K562 (cell line): Measurements from ENCODE around the gene TMEM217. TPM values are rescaled to one million over a fixed set of nuclear protein-coding genes. Genes with fewer than 3 reads are reported as not detected.

Experiments
- BCOR ChIP-seq: fragments of 450-650 bp; IDR thresholded peaks from 2 replicates; pipeline ENCODE4 v1.6.1; 2016
- C11orf30 ChIP-seq: fragments of 450-650 bp; IDR thresholded peaks from 2 replicates; pipeline ENCODE4 v1.6.1; 2016; ENCODE audit warnings: low read depth, mild to moderate bottlenecking
- FOXM1 ChIP-seq, 2 experiments: fragments of 450-650 bp in 1 of 2; sonication (generic) in 1 of 2; formaldehyde crosslinking in 1 of 2; IDR thresholded peaks; 2 replicates each; pipeline versions ENCODE4 v1.6.1 to v1.9.0; 2017 to 2022; ENCODE audit warnings: low read depth in 2 of 2, mild to moderate bottlenecking in 2 of 2, missing genetic modification reagents in 1 of 2, moderate library complexity in 1 of 2
- HDAC1 ChIP-seq, 2 experiments: fragments of 450-650 bp; IDR thresholded peaks; 2 replicates each; pipeline ENCODE4 v1.6.1; 2016 to 2017; ENCODE audit warnings: inconsistent platforms in 1 of 2, mild to moderate bottlenecking in 1 of 2, moderate library complexity in 1 of 2
- HDGF ChIP-seq: fragments of 450-650 bp; IDR thresholded peaks from 2 replicates; pipeline ENCODE4 v1.6.1; 2016
- NFE2 ChIP-seq: IDR thresholded peaks from 2 replicates; pipeline ENCODE4 v1.6.1; 2014; ENCODE audit warnings: antibody characterized with exemption, low read depth
- NR4A1 ChIP-seq, 2 experiments: fragments of 250-450 bp in 1 of 2; fragments of 450-650 bp in 1 of 2; sonication (Bioruptor Pico) in 1 of 2; IDR thresholded peaks; 2 replicates each; pipeline versions ENCODE4 v1.4.0 to v1.6.1; 2016 to 2020; ENCODE audit warnings: mild to moderate bottlenecking in 2 of 2, missing compliant biosample characterization in 1 of 2, missing genetic modification characterization in 1 of 2, moderate library complexity in 1 of 2
- TEAD1 ChIP-seq, 2 experiments: fragments of 450-650 bp in 1 of 2; sonication (generic) in 1 of 2; formaldehyde crosslinking; IDR thresholded peaks; 2 replicates each; pipeline versions ENCODE4 v1.4.0 to v1.8.0; 2020 to 2022; ENCODE audit warnings: mild to moderate bottlenecking in 2 of 2, missing genetic modification reagents in 1 of 2
- ZC3H8 ChIP-seq: fragments of 450-650 bp; IDR thresholded peaks from 2 replicates; pipeline ENCODE4 v1.6.1; 2017
- ZNF668 ChIP-seq: fragments of 250-450 bp; sonication (Bioruptor Pico); IDR thresholded peaks from 2 replicates; pipeline ENCODE4 v1.8.0; 2022; ENCODE audit warnings: mild to moderate bottlenecking, inconsistent platforms
- ZNF766 ChIP-seq: fragments of 200-800 bp; sonication (Bioruptor generic); conservative IDR thresholded peaks from 2 replicates; pipeline ENCODE4 v1.6.1; 2016; ENCODE audit warnings: missing genetic modification characterization, missing compliant biosample characterization
- polyA plus RNA-seq, 8 experiments: library from polyadenylated mRNA; depleted of rRNA in 4 of 8; stranded (reverse) in 5 of 8; unstranded in 3 of 8; fragments of >200 nt; fragmentation: Nextera tagmentation in 2 of 8; fragmentation: Illumina TruSeq in 1 of 8; extraction: Ambion mirVana in 2 of 8; extraction: Trizol in 1 of 8; gene quantifications; 2 replicates each; pipeline versions ENCODE4 v1.2.1 to v1.2.3, GENCODE V29; 2011 to 2014; ENCODE audit warnings: inconsistent platforms in 1 of 8, missing spikeins in 1 of 8
- total RNA-seq, 7 experiments: library from RNA; depleted of rRNA in 6 of 7; stranded (reverse); fragments of >200 nt in 6 of 7; fragmentation: Illumina TruSeq in 2 of 7; extraction: Trizol in 2 of 7; gene quantifications; 2 replicates each; pipeline versions ENCODE4 v1.2.1 to v1.2.3, GENCODE V29; 2011 to 2021; ENCODE audit warnings: low replicate concordance in 1 of 7
- TF ChIP-seq, protein P1 (sequence below): fragments of 450-650 bp; conservative IDR thresholded peaks from 2 replicates; pipeline ENCODE4 v1.6.1; 2016; ENCODE audit warnings: missing genetic modification characterization, low read depth, mild to moderate bottlenecking, control low read depth, missing compliant biosample characterization
- TF ChIP-seq, protein P2 (sequence below): fragments of 450-650 bp; formaldehyde crosslinking; IDR thresholded peaks from 2 replicates; pipeline ENCODE4 v1.4.0; 2020; ENCODE audit warnings: mild to moderate bottlenecking, mixed read lengths
- TF ChIP-seq, protein P3 (sequence below): fragments of 450-650 bp; formaldehyde crosslinking; IDR thresholded peaks from 2 replicates; pipeline ENCODE4 v1.4.0; 2022; ENCODE audit warnings: missing genetic modification characterization
- TF ChIP-seq, protein P4 (sequence below): fragments of 450-650 bp; IDR thresholded peaks from 2 replicates; pipeline ENCODE4 v1.6.1; 2017; ENCODE audit warnings: antibody characterized with exemption
- TF ChIP-seq, protein P5 (sequence below): sonication (generic); formaldehyde crosslinking; IDR thresholded peaks from 2 replicates; pipeline ENCODE4 v1.5.0; 2020; ENCODE audit warnings: missing genetic modification reagents
- TF ChIP-seq, protein P6 (sequence below): fragments of 450-650 bp; IDR thresholded peaks from 2 replicates; pipeline ENCODE4 v1.6.1; 2017; ENCODE audit warnings: mild to moderate bottlenecking, moderate library complexity

The TMEM217 gene
- total and polyA plus RNA-seq, 9 of the 15 experiments (the other 6 are each of a cell fraction or from before 2014, with no cell fraction given) = 1.3 to 8.0 (median 1.9) TPM

DNA sequence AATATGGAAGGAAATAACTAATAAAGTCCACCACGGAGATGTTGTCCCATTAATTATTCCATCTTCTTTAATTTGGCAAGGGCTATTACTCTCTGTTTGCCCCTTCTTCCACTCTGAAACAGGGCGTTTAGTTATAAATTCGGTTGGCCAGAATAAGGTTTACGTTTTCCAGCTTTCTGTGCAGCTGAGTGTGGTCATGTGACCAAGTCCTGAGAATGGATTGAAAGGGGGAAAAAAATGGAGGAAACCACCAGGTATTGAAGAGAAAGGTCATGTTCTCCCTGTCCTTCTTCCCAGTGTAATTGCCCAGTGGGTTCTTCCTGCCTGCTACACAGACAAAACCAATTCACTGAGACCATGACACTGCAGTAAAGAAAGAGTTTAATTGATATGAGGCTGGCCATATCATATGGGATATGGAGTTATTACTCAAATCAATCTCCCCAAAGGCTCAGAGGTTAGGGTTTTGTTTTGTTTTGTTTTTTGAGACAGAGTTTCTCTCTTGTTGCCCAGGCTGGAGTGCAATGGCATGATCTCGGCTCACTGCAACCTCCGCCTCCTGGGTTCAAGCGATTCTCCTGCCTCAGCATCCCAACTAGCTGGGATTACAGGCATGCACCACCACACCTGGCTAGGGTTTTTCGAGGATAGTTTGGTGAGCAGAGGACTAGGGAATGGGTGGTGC lies 14.7 kb downstream of the TMEM217 start (continued):
- no peak for TF ChIP-seq NR4A1 (CRISPR knock-in tag; IDR thresholded peaks at IDR 0.05)
- TF ChIP-seq NR4A1 (tag; IDR thresholded peaks at IDR 0.05) = 0 out of 2 replicates have a peak, but pooled peaks have one; percentile 23
- TF ChIP-seq, protein P1, sequence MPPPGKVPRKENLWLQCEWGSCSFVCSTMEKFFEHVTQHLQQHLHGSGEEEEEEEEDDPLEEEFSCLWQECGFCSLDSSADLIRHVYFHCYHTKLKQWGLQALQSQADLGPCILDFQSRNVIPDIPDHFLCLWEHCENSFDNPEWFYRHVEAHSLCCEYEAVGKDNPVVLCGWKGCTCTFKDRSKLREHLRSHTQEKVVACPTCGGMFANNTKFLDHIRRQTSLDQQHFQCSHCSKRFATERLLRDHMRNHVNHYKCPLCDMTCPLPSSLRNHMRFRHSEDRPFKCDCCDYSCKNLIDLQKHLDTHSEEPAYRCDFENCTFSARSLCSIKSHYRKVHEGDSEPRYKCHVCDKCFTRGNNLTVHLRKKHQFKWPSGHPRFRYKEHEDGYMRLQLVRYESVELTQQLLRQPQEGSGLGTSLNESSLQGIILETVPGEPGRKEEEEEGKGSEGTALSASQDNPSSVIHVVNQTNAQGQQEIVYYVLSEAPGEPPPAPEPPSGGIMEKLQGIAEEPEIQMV (tag) = 0 out of 2 replicates have a peak, but pooled peaks have one; percentile 13
- TF ChIP-seq, protein P2, sequence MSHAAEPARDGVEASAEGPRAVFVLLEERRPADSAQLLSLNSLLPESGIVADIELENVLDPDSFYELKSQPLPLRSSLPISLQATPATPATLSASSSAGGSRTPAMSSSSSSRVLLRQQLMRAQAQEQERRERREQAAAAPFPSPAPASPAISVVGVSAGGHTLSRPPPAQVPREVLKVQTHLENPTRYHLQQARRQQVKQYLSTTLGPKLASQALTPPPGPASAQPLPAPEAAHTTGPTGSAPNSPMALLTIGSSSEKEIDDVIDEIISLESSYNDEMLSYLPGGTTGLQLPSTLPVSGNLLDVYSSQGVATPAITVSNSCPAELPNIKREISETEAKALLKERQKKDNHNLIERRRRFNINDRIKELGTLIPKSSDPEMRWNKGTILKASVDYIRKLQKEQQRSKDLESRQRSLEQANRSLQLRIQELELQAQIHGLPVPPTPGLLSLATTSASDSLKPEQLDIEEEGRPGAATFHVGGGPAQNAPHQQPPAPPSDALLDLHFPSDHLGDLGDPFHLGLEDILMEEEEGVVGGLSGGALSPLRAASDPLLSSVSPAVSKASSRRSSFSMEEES (CRISPR knock-in tag) = peak; percentile 94
- TF ChIP-seq, protein P3, sequence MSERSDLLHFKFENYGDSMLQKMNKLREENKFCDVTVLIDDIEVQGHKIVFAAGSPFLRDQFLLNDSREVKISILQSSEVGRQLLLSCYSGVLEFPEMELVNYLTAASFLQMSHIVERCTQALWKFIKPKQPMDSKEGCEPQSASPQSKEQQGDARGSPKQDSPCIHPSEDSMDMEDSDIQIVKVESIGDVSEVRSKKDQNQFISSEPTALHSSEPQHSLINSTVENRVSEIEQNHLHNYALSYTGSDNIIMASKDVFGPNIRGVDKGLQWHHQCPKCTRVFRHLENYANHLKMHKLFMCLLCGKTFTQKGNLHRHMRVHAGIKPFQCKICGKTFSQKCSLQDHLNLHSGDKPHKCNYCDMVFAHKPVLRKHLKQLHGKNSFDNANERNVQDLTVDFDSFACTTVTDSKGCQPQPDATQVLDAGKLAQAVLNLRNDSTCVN (CRISPR knock-in tag) = 0 out of 2 replicates have a peak, but pooled peaks have one; percentile 48
- peak; percentile 93 for TF ChIP-seq HDGF
- 0 out of 2 replicates have a peak, but pooled peaks have one; percentile 7 for TF ChIP-seq ZNF766 (CRISPR knock-in tag)
- 0 out of 4 replicates have a peak, but pooled peaks of 1 of the 2 experiments have one; percentile 41 for TF ChIP-seq TEAD1 (CRISPR knock-in tag; IDR thresholded peaks at IDR 0.05)
- TF ChIP-seq, protein P4, sequence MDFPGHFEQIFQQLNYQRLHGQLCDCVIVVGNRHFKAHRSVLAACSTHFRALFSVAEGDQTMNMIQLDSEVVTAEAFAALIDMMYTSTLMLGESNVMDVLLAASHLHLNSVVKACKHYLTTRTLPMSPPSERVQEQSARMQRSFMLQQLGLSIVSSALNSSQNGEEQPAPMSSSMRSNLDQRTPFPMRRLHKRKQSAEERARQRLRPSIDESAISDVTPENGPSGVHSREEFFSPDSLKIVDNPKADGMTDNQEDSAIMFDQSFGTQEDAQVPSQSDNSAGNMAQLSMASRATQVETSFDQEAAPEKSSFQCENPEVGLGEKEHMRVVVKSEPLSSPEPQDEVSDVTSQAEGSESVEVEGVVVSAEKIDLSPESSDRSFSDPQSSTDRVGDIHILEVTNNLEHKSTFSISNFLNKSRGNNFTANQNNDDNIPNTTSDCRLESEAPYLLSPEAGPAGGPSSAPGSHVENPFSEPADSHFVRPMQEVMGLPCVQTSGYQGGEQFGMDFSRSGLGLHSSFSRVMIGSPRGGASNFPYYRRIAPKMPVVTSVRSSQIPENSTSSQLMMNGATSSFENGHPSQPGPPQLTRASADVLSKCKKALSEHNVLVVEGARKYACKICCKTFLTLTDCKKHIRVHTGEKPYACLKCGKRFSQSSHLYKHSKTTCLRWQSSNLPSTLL = 0 out of 2 replicates have a peak, but pooled peaks have one; percentile 35
- peak in 1 of 2 experiments; percentile 41; a peak in 1 of 4 replicates for TF ChIP-seq HDAC1 (IDR thresholded peaks at IDR 0.05)
- TF ChIP-seq ZNF668 (CRISPR knock-in tag) = no peak
- 0 out of 2 replicates have a peak, but pooled peaks have one; percentile 24 for TF ChIP-seq BCOR
- TF ChIP-seq, protein P5, sequence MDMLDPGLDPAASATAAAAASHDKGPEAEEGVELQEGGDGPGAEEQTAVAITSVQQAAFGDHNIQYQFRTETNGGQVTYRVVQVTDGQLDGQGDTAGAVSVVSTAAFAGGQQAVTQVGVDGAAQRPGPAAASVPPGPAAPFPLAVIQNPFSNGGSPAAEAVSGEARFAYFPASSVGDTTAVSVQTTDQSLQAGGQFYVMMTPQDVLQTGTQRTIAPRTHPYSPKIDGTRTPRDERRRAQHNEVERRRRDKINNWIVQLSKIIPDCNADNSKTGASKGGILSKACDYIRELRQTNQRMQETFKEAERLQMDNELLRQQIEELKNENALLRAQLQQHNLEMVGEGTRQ (CRISPR knock-in tag) = peak; percentile 60
- peak; percentile 36; the same call in 1 of the 2 replicates for TF ChIP-seq C11orf30
- TF ChIP-seq, protein P6, sequence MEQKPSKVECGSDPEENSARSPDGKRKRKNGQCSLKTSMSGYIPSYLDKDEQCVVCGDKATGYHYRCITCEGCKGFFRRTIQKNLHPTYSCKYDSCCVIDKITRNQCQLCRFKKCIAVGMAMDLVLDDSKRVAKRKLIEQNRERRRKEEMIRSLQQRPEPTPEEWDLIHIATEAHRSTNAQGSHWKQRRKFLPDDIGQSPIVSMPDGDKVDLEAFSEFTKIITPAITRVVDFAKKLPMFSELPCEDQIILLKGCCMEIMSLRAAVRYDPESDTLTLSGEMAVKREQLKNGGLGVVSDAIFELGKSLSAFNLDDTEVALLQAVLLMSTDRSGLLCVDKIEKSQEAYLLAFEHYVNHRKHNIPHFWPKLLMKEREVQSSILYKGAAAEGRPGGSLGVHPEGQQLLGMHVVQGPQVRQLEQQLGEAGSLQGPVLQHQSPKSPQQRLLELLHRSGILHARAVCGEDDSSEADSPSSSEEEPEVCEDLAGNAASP = no peak
- no peak for TF ChIP-seq FOXM1 (IDR thresholded peaks at IDR 0.05; ENCODE audit: low read depth)
- TF ChIP-seq FOXM1 (CRISPR knock-in tag; IDR thresholded peaks at IDR 0.05; ENCODE audit: low read depth) = no peak
- TF ChIP-seq ZC3H8 = no peak
- 0 out of 2 replicates have a peak, but pooled peaks have one; percentile 53 for TF ChIP-seq NFE2
